COLO668 (cell line): ENCODE results near the gene TLDC2.
"Not testable (repeated sequence)": the region's sequence is repeated elsewhere in the genome, so short reads cannot be mapped to it uniquely, and the experiment has no call there.

Source experiments
- DNase-seq: peaks from one replicate; lab custom pipeline; 2025; ENCODE audit not compliant: unreplicated experiment; lab: John Stamatoyannopoulos, UW

TLDC2 gene

DNA sequence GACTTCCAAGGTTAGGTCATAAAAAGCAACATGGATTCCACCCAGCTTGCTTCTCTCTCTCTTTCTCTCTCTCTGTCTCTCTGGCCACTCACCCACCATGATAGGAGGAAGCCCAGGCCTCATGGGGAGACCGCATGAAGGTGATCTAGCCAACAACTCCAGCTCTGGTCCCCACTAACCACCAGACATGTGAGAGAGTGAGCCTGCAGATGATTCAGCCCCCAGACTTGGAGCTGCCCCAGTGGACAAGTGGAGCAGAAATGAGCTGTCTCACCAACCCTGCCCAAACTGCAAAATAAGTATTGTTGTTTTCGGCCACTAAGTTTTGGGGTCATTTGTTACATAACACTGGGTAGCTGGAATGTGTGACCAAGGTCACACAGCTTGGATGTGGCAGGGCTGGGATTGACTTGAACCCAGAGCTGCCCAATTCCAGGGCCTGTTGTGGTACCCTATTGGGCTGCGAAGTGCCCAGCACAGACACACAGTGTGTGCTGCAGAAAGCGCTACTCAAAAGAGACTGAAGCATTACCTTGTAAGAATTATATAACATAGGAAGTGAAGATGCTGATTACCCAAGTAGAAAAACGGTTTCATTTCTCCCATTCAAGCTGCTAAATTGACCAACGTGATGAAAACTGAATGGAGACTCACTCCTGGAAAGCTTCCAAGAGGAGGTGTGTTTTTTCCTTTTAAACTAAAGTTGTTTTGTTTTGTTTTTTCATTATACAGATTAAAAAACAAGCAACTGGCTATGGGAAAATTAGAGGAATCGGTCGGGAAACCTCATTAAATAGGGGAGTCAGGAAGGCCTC lies 9.1 kb upstream of the TLDC2 start:
- no peak for DNase-seq

DNA sequence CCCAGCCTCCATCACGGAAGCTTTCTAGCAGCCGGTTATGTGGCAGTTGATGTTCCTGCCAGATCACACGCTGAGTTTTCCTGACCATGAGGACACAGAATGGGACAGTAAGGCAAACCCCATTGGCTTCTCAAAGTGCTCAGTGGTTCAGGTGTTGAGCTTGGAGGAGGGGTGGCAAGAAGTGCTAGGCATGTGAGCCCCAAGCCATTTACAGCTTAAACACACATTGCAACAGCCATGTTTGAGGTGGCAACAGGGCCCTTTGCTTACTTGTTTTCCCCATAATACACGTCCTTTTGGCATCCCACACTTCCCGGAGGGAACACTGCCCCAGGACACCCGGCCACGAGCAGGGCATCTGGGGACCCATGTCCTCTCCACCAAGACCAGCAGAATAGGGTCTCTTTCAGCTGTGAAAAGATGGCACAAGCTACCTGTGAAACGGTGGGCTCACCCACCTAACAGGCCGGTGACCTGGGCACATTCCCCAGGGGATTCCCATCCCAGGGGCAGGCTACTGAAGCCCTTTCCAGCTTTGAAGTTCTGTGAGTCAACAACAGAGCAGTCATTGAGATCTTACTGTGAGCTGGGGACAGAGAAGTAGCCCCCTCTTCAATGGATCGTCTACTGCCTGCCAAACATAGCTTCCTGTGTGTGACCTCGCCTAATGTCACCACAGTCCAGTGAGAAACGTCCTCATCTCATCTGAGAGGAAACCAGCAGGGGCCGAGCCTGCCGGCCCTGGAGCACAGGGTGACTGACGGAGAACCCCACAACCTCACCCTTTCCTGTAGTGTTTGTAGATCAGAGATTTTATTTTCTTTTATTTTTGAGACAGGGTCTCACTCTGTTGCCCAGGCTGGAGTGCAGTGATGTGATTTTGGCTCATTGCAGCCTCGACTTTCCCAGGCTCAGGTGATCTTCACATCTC lies 4.0 kb upstream of the TLDC2 start:
- DNase-seq, result no peak

GRCh38 chr20:36872852-36873251 lies 3.1 kb upstream of the TLDC2 start:
- DNase-seq, result peak; percentile 61

- DNase-seq, result no peak
Measured at GRCh38 chr20:36873498-36874189, 2.3 kb upstream of the TLDC2 start.

DNA sequence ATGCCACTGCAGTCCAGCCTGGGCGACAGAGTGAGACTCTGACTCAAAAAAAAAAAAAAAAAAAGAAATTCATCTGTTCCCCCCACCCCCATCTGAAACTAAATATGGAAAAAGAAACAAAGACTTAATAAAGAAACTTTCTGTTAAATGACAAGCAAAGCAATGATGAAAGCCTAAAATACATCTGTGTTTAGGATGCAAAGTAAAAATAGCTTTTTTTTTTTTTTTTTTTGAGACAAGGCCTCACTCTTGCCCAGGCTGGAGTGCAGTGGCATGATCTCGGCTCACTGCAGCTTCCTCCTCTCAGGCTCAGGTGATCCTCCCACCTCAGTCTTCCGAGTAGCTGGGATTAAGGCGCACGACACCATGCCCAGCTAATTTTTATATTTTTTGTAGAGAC lies 845 bp upstream of the TLDC2 start:
- DNase-seq, result not testable (repeated sequence)

DNA sequence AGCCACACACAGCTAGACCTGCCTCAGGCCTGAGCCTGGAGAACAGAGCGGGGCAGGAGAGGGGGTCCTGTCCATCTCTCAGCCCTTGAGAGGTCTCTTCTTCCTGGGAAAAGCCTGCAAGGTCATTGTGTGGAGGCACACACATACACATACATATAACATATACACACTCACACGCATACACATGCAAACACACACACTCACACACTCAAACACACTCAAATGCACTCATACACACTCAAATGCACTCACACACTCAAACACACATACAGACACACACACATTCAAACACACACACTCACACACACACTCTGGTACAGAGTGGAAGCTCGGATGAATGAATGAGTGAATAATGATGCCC lies 515 bp downstream of the TLDC2 start:
- DNase-seq, result no peak

DNA sequence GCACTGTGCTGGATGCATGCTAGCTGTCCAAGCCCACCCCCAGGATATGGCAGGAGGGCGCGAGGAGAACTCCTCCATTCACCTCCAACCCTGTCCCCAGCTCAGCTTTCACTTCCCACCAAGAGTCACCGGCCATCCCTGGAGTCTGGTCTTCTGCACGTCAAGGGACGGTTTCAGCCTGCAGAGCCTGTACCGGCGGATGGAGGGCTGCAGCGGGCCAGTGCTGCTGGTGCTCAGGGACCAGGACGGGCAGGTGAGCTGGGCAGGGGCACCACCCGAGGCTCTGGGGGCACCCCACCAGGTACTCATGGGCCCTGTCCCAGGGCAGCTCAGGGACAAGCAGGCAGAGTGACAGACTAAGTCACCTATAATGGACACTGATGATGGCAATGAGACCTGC lies 3.0 kb downstream of the TLDC2 start:
- no peak for DNase-seq

- no peak for DNase-seq
Measured at GRCh38 chr20:36880741-36881250, 4.9 kb downstream of the TLDC2 start.

GRCh38 chr20:36881331-36881730 lies 5.4 kb downstream of the TLDC2 start:
- DNase-seq, result peak; percentile 15

- DNase-seq, result peak; percentile 81
Measured at GRCh38 chr20:36881888-36882287, 6.0 kb downstream of the TLDC2 start.

DNA sequence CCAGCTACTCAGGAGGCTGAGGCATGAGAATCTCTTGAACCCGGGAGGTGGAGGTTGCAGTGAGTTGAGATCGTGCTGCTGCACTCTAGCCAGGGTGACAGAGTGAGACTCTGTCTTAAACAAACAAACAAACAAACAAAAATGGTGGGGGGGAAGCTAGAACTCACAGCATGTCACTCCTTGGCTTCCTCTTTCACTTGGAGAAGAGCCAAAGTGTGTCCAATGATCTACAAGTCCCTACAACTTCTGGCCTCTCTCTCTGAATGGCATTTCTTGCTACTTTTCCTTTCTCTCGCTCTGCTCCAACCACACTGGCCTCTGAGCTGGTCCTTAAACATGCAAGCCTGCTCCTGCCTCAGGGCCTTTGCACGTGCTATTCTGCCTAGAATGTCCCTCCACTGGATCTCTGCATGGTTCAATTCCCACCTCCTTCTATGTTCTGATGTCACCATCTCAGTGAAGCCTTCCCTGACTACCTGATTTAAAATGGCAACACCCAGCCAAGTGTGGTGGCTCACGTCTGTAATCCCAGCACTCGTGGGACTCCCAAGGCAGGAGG lies 8.1 kb downstream of the TLDC2 start:
- no peak for DNase-seq

- no peak for DNase-seq
Measured at GRCh38 chr20:36885356-36885755, 9.4 kb downstream of the TLDC2 start.

- peak; percentile 88 for DNase-seq
Measured at GRCh38 chr20:36886859-36887751, 11.2 kb downstream of the TLDC2 start.

DNA sequence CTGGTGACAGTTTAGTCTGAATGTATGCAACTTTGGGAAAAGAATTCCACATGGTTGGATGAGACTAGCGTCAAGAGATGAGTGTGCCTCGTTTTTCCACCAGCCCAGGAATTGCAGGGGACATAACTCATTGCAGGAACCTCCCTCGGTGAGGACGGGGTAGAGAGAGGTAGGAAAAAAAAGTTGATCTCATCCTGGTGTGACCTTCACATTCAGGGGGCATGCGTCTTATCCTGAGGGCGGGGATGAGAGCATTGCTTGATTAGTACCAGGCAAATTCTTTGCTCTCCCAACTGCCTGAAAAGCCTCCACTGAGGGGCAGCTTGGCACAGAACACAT lies 11.8 kb downstream of the TLDC2 start:
- no peak for DNase-seq

DNA sequence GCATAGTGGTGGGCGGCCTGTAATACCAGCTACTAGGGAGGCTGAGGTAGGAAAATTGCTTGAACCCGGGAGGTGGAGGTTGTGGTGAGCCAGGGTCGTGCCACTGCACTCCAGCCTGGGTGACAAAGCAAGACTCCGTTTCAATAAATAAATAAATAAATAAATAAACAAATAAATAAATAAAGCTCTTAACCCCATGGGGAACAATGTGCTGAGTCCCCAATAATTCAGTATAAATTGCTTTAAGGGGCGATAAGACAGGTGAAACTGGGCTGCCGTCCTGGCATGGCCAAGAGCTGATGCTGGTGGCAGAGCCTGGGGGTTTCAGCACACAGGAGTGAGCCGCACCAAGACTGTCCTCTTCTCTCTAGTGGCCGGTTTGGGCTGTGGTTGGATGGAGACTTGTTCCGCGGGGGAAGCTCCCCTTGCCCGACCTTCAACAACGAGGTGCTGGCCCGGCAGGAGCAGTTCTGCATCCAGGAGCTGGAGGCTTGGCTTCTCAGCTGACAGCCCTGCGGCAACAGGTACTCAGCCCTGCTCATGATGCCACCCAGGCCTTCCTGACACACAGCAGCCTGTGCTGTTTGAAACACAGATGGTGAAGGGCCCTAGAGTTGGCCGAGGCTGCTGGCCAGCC lies 13.1 kb downstream of the TLDC2 start:
- DNase-seq, result no peak

DNA sequence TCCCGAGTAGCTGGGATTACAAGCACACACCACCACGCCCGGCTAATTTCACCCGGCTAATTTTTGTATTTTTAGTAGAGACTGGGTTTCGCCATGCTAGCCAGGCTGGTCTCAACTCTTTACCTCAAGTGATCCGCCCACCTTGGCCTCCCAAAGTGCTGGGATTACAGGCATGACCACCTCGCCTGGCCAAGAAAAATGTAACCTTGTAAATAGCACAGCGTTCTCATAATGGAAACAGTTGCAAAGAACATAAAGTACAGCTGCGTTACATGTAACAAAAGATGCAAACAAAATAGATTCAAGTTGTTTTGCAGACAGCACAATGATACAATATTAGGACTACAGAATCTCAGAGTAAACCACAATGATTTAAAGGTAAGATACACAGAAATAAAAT lies 14.6 kb downstream of the TLDC2 start:
- DNase-seq, result no peak

GRCh38 chr20:36891211-36891610 lies 15.3 kb downstream of the TLDC2 start:
- no peak for DNase-seq

DNA sequence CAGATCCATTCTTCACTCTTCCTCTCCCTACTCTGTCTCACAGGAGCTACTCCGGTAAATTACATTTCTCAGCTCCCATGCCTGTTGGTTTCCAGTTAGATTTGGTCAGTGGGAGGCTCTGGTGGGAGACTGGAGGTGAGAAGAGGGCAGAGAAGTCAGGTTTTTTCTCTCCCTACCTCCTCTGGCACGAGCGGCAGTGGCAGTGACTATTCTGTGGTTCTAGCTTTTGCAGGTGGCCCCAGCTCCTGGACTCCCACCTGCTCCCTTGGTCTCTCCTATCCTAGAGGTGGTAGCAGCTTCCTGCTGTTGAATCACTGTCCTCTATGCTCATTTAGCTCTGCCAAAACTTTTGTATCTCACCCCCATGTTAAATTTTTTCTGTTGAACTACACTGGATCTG lies 17.9 kb downstream of the TLDC2 start:
- no peak for DNase-seq

DNA sequence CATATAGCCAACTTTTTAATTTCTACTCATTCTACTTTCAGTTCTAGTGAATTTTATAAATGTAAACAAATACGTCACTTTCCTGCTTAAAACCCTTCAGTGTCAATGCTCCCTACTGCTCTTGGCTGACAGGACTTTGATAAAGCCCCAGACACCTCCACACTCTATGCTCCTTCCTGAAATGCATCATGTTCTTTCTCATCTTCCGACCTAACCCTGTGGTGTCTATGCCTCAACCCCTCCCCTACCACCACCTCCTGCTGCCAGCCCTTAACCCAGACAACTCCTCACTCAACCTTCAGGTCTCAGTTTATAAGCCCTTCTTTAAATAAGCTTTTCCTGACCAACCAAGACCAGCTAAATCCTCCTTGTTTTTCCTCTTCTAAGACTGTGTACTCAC lies 19.1 kb downstream of the TLDC2 start:
- no peak for DNase-seq

- DNase-seq, result no peak
Measured at GRCh38 chr20:36904690-36905089, 28.8 kb downstream of the TLDC2 start.
